ENCODE results near the gene RALGAPA2.

DNA sequence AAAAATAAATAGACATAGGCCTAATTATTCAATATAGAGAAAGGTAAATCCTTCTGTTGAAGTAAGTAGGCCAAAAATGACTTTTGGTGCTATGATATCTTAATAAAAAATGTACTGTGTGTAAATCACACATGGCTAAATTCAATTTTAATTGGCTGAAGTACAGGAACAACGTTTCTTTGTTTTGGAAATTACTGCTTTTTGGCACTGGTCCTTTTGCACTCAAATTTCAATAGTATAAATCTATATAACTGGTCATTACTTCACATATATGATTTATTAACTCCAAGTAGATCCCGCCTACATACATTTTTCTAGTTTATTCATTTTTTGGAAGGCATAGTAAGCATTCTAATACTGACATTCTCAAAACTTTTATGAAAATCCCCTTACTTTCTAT lies 114.5 kb downstream of the RALGAPA2 start:
- no peak for TF ChIP-seq CTCF (conservative IDR thresholded peaks at IDR 0.05; ENCODE audit: low read length)
- no peak for TF ChIP-seq EZH2phosphoT487 (IDR thresholded peaks at IDR 0.05; ENCODE audit: borderline replicate concordance)
